Activated CD4-positive, CD25-positive, alpha-beta regulatory T cell treated with anti-CD3 and anti-CD28 coated beads, Interleukin-2, amount 50 U/mL, for 24 hours (primary cell): ENCODE measurements around the gene DNAH14.
"Not testable (repeated sequence)": the region's sequence is repeated elsewhere in the genome, so short reads cannot be mapped to it uniquely, and the experiment has no call there.

Experiments used
- ATAC-seq, 2 donors: fragments of 150-1000 bp; cut with Tn5 transposase; one replicate each; pipeline ENCODE4 v1.10.0; 2021; ENCODE audit warnings: mild to moderate bottlenecking in 1 of 2, moderate library complexity in 1 of 2

Gene DNAH14

DNA sequence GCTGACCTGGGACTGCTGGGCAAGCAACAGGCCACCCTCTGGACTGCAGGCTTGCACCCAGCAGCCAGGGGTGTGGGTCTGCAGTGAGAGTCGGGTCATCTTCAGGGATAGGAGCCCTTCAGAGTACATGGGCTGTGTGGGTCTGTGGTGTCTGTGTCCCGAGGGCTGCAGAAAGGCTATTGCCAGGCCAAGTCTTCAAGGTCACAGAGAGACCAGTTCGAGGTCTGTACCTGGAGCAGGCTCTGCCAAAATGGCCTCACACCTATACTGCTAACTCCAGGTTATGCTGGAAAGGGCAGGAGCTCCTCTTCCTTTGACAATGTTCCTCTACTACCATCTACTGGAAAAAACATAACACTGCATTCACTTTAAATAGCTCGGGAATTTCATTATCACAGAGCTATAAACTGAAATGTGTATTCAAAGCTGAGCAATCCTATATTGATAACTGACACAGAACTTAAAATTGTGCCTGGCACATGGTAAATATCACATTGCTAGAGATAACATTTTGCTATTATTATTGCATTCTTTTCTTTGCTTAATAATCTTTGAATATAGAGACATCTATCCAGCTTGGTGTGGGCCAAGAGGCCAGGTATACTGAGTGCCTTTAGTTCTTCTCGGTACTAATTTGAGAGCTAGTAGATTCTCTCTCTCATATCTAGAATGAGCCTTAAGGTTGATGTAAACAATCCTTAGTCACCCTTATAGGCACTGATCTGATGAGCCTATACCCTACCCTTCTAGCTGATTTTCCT, 6.9 kb upstream of the DNAH14 start:
- no peak for ATAC-seq

DNA sequence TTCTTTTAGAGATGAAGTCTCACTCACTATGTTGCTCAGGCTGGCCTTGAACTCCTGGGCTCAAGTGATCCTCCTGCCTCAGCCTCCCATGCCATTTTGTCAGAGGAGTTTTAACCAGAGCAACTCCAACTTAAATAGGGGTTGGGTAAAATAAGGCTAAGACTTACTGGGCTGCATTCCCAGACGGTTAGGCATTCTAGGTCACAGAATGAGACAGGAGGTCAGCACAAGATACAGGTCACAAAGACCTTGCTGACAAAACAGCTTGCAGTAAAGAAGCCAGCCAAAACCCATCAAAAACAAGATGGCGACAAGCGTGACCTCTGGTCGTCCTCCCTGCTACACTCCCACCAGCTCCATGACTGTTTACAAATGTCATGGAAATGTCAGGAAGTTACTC, 5.7 kb upstream of the DNAH14 start:
- no peak for ATAC-seq

DNA sequence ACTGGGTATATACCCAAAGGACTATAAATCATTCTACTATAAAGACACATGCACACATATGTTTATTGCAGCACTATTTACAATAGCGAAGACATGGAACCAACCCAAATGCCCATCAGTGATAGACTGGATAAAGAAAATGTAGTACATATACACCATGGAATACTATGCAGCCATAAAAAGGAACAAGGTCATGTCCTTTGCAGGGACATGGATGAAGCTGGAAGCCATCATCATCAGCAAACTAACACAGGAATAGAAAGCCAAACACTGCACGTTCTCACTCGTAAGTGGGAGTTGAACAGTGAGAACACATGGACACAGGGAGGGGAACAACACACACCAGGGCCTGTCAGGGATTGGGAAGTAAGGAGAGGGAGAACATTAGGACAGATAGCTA, 1.8 kb upstream of the DNAH14 start:
- ATAC-seq = not testable (repeated sequence)

DNA sequence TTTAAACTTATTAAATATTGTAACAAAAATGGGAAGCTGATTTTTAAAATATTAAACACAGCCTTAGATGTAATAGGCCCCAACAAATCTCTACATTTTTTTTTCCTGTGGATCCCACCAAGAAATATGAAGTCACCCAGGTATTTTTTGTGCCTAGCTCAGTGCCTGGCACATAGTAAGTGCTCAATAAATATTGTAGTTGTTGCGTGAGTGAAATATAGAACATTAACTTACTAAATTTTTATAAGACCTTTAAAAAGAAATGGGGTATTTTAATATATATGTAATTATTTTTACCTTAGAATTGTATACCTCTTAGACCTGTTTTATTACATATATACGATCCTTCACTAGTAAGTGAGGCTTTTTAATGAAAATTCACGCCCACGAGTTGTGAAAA, 569 bp upstream of the DNAH14 start:
- ATAC-seq = no peak

DNA sequence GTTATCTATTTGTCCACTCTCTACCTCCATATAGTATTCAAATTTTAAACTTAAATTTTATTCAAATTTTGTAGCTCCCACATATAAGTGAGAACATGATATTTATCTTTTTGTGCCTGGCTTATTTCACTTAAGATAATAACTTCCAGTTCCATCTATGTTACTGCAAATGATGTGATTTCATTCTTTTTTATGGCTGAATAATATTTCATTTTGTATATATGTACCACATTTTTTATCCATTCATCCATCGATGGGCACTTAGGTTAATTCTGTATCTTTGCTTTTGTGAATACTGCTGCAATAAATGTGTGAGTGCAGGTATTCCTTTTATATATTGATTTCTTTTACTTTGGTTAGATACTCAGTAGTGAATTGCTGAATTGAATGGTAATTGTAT, 2.1 kb downstream of the DNAH14 start:
- no peak for ATAC-seq

DNA sequence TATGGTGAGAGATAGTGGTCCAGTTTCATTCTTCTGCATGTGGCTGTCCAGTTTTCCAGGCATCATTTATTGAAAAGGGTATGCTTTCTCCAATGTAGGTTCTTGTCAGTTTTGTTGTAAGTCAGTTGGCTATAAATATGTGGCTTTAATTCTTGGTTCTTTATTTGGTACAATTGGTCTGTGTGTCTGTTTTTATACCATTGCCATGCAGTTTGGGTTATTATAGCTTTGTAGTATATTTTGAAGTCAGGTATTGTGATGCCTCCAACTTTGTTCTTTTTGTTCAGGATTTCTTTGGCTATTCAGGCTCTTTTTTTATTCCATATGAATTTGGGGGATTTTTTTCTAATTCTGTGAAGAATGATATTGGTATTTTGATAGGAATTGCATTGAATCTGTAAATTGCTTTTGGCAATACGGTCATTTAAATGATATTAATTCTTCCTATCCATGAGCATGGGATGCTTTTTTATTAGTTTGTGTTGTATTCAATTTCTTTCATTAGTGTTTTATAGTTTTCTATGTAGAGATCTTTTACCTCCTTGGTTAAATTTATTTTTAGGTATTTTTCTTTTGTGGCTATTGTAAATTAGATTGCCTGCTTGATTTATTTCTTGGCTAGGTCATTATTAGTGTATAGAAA, 3.3 kb downstream of the DNAH14 start:
- no peak for ATAC-seq

DNA sequence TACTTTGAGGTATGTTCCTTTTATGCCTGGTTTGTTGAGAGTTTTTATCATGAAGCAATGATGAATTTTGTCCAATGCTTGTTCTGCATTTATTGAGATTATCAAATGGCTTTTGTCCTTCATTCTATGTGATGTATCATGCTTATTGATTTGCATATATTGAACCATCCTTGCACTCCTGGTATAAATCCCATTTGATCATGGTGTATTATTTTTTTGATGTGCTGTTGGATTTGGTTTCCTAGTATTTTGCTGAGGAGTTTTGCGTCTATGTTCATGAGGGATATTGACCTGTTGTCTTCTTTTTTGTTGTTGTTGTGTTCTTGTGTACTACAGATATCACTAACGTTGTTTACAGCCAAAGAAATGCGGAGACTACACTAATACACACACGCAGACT, 4.1 kb downstream of the DNAH14 start:
- ATAC-seq = no peak

DNA sequence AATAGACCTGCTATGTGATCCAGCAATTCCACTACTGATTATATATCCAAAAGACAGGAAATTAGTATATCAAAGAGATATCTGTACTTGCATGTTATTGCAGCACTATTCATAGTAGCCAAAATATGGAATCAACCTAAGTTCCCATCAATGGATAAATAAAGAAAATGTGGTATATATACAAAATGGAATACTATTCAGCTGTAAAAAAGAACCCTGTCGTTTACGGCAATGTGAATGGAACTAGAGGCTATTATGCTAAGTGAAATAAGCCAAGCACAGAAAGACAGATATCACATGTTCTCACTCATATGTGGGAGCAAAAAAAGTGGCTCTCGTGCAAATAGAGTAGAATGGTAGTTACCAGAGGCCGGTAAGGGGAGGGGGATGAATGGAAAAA, 9.2 kb downstream of the DNAH14 start:
- ATAC-seq = no peak

DNA sequence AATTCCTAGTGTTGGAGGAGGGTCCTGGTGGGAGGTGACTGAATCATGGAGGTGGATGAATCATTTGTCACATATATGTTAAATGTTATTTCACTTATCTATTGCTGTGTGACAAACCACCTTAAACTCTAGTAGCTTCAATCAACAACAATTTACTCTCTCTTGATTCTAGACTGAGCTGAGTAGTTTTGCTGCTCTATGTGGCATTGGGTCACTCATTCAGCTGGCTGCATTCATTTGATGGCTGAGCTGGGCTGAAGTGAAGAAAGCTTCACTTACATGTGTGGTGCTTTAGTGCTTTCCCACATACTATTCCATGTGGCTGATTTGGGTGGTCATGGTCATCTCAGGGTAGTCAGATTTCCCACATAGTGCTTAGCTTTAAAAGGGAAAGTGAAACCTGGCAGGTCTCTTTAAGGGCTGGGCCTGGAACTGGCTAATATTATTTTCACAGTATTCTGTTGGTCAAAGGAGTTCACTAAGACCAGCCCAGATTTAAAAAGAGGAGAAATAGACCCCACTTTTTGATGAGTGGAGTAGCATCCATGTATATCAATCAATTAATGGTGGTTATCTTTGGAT, 10.5 kb downstream of the DNAH14 start:
- no peak for ATAC-seq

DNA sequence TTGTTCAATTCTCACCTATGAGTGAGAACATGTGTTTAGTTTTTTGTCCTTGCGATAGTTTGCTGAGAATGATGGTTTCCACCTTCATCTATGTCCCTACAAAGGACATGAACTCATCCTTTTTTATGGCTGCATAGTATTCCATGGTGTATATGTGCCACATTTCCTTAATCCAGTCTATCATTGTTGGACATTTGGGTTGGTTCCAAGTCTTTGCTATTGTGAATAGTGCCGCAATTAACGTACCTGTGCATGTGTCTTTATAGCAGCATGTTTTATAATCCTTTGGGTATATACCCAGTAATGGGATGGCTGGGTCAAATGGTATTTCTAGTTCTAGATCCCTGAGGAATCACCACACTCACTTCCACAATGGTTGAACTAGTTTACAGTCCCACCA, 11.3 kb downstream of the DNAH14 start:
- ATAC-seq = not testable (repeated sequence)

DNA sequence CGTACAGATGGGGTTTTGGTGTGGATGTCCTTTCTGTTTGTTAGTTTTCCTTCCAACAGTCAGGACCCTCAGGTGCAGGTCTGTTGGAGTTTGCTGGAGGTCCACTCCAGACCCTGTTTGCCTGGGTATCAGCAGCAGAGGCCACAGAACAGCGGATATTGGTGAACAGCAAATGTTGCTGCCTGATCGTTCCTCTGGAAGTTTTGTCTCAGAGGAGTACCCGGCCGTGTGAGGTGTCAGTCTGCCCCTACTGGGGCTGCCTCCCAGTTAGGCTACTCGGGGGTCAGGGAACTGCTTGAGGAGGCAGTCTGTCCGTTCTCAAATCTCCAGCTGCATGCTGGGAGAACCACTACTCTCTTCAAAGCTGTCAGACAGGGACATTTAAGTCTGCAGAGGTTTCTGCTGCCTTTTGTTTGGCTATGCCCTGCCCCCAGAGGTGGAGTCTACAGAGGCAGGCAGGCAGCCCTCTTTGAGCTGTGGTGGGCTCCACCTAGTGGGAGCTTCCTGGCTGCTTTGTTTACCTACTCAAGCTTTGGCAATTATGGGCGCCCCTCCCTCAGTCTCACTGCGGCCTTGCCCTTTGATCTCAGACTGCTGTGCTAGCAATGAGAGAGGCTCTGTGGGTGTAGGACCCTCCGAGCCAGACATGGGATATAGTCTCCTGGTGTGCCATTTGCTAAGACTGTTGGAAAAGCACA, 16.3 kb downstream of the DNAH14 start:
- ATAC-seq = not testable (repeated sequence)

DNA sequence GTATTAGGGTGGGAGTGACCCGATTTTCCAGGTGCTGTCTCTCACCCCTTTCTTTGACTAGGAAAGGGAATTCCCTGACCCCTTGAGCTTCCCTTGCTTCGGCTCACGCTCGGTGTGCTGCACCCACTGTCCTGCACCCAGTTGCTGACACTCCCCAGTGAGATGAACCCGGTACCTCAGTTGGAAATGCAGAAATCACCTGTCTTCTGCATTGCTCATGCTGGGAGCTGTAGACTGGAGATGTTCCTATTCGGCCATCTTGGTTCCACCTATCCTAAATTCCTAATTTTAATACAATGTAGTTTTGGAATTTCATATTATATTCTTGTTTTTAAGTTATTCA, 16.8 kb downstream of the DNAH14 start:
- not testable (repeated sequence) for ATAC-seq

DNA sequence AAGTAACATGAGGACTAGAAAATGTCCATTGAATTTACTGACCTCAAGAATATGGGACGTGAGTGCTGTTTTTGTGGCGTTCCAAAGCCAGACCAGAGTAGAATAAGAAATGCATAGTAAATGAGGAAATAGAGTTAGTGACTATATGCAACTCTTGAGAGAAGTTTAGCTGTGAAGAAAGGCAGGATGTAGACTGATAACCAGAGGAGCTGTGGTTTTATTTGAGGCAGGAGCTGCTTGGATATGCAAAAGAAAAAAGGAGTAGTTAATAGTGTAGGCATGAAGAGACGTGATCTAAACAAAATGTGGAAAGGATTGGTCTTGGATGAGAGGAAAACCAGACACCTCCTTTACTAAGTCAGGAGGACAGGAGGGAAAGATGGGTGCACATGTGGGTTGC, 28.2 kb downstream of the DNAH14 start:
- no peak for ATAC-seq

DNA sequence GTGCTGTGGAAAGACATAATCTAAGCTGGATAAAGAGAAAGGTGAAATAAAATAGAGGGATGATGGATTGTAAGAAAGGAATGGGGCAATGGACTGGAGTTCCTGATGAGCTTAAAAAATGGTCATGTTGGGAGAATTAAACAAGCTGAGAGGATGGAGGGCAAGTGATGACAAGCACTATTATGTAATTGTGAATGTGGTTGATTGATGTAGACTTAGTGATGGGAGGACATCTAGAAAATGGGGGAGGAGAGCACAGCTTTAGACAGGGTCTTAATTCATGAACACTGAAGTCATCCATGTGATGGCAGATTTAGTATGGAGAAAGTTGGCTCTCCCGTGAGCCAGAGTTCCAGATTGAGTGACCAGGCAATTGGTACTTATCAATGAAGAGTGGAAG, 29.0 kb downstream of the DNAH14 start:
- no peak for ATAC-seq

DNA sequence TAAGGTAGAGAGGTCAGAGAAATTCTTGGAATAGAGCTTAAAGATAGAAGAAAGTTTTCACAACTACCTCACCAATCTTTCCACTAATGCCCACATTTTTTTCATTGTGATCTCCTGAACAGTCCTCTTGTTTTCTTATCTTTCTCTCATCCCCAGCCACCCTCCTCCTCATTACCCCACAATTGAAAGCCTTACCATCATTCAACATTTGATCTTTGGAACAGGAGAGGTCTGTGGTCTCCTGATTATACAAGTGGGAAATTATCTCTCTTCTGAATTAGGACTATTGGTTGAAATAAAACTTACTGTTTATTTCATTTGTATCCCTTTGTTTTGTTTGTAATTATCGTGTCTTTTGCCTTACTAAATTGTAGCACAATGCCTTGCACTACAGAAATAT, 29.6 kb downstream of the DNAH14 start:
- ATAC-seq = no peak

DNA sequence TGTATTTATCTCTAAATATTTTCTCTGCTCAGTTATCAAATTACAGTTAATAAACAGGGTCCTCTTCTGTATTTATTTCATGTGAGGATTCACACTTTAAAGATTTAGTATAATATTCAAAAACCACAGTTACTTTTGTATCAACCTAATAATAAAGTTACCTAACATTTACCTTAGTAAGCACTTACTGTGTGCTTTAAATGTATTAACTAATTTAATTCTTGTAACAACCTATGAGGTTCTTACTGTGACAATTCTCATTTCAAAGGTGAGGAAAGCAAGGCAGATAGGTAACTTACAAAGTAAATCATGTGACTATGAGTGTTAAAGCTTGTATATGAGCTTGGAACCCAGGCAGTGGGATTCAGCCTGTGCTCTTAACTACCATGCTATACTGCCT, 30.2 kb downstream of the DNAH14 start:
- no peak for ATAC-seq

DNA sequence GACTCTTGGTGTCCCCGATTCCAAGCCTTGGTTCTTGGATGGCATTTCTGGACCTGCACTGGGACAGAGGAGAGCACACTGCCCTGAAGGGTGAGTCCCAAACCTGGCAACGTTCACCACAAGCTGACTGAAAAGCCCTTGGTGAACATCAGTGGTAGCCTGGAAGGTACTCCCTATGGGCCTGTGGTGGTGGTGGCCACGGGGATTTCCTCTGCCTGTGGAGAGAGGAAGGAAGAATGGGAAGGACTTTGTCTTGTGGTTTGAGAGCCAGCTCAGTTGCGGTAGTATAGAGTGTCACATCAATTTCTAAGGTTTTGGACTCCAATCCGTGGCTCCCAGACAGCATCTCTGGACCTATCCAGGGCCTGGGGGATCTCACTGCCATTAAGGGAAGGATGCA, 50.7 kb downstream of the DNAH14 start:
- ATAC-seq = no peak

DNA sequence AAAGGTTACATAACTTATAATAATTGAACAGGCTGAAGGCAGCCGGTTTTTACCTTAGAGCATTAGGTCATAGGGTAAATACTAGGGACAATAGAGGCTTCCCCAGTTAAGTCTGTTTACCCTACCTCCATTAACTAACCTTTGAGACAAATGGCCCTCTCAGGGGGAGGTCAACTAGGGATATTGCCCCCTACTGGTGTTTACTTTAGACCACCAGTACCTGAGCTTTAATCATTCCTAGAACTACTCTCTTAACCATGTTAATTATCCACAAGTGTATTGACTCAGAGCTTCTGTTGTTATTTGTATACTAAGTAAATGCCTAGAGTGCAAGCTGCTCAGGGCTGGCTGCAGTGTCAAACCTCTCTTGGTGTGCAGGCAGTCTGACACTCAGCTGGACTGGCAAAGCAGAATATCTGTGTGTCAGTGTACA, 52.5 kb downstream of the DNAH14 start:
- not testable (repeated sequence) for ATAC-seq

DNA sequence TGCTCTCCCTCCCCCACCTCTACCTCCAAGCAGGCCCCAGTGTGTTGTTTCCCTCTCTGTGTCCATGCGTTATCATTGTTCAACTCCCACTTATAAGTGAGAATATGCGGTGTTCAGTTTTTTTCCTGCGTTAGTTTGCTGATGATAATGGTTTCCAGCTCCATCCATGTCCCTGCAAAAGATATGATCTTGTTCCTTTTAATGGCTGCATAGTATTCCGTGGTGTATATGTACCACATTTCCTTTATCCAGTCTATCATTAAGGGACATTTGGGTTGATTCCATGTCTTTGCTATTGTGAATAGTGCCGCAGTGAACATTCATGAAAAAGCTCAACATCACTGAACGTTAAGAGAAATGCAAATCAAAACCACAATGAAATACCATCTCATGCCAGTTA, 58.6 kb downstream of the DNAH14 start:
- no peak for ATAC-seq

DNA sequence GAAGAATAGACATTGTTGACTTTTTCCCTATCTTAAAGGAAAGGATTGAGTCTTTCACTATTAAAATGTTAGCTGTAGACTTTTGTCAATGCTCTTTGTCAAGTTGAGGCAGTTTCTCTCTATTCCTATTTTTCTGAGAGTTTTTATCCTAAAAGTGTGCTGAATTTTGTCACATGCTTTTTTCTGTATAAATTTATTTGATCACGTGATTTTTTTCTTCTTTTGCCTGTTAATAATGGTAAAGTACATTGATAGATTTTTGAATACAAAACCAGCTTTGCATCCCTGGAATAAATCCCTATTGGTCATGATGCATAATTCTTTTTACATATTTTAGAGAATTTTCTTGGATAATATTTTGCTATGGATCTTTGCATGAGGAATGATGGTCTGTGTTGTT, 60.1 kb downstream of the DNAH14 start:
- ATAC-seq = no peak

DNA sequence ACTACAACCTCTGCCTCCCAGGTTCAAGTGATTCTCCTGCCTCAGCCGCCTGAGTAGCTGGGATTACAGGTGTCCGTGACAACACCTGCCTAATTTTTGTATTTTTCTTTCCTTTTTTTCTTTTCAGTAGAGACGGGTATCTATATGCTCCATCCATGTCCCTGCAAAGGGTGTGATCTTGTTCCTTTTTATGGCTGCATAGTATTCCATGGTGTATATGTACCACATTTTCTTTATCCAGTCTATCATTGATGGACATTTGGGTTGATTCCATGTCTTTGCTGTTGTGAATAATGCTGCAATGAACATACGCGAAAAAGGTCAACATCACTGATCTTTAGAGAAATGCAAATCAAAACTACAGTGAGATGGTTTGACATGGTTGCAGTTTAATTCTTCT, 62.1 kb downstream of the DNAH14 start:
- not testable (repeated sequence) for ATAC-seq

DNA sequence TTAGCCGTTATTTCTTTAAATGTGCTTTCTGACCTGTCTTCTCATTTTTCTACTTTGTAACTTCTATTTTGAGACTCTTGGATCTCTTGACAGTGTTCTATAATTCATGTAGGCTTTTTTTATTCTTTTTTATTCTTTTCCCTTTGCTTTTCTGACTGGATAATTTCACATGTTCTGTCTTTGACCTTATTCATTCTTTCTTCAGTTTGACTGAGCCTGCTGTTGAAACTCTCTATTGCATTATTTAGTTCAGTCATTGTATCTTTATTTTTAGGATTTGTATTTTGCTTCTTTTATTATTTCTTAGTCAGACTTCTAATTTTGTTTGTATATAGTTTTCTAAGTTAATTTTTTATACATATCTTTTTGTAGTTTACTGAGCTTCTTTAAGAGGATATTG, 66.1 kb downstream of the DNAH14 start:
- no peak for ATAC-seq

DNA sequence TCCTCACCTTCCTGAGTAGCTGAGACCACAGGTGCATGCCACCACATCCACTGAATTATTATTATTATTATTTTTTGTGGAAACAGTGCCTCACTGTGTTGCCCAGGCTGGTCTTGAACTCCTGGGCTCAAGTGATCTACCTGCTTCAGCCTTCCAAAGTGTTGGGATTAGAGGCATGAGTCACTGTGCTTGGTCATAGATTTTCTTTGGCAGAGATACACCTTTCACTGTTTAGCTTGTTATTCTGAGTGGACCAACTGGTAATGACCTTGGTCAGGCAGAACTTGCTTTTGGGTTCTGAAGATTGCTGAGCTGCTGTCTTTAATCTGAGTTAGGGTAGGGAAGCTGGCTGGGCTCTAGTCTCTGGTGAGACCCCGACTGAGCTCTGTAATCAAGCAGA, 66.8 kb downstream of the DNAH14 start:
- no peak for ATAC-seq

DNA sequence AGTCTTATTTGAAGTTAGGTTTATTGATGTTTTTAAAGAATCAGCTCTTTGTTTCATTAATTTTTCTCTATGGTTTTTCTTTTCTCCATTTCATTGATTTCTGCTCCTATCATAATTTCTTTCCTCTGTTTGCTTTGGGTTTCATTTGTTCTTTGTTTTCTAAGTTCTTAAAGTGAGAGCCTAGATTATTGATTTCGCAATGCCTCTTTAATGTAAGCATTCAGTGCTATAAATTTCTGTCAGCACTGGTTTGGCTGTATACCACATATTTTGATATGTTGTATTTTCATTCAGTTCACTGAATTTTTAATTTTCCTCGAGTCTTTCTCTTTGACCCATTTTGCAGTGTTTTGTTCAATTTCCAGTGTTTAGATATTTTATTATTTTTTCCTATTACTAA, 68.7 kb downstream of the DNAH14 start:
- ATAC-seq = no peak
